Muscle of arm (tissue), 12 donors: Measurements from ENCODE around the gene NRK. TPM values are rescaled to one million over a fixed set of nuclear protein-coding genes. Genes with fewer than 3 reads are reported as not detected.
"Not testable (repeated sequence)": the region's sequence is repeated elsewhere in the genome, so short reads cannot be mapped to it uniquely, and the experiment has no call there.

Experiments used
- DNase-seq: peaks from one replicate; pipeline ENCODE4 v3.0.0-alpha.2; 2013
- polyA plus RNA-seq, 12 donors: library from polyadenylated mRNA; unstranded; fragments of 120-200 nt; gene quantifications; one replicate each; pipeline ENCODE4 v1.2.1, GENCODE V29; 2013; ENCODE audit not compliant: insufficient read length in 12 of 12

The NRK gene
- polyA plus RNA-seq, 12 donors, result 110 to 294 (median 238) TPM; not detected in 1

DNA sequence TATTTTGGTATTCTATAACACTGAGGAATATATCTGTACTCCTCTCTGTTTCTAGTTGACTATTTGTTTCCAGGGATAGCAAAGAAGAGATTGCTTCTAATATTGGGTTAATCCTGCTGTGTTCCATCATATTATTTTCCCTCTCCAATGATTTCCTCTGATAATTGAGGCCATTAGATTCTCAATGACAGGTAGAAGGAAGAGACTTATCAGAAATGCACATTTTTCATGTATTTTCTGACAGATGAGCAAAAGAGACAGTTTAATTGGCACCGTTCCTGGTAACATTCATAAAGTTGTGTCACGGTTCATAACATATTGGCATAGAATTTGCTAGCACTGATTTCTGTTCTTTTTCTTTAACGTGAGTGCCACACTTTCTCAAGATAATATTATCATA is 58.2 kb downstream of the NRK start:
- no peak for DNase-seq

GRCh38 chrX:105882581-105883275 is 60.4 kb downstream of the NRK start:
- peak; percentile 21 for DNase-seq

GRCh38 chrX:105894721-105895120 is 72.4 kb downstream of the NRK start:
- no peak for DNase-seq

- DNase-seq, result no peak
Measured at GRCh38 chrX:105909576-105909975, 87.2 kb downstream of the NRK start.

DNA sequence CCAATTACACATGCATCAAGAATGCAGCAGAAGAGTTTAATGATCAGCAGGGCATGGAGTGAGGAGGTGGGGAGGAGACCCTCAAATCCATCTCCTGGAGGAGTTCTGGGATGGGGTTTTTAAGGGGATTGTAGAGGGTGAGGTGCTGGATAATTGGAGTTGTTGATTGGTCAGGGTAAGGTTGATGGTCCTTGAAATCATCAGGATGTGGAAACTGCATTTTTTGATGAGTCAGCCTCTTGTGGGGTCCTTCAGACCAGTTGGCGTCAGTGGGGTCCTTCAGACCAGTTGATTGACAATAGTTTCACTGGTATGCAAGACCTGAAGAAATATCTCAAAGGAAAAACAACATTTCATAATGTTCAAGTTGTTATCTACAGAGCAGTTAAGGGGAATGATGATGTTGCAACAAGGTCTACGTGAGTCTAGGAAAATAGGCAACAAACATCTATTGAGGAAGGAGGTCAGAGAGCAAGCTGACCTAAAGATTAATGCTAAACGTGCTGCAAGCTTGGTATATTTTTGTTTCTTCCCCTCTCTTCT is 88.3 kb downstream of the NRK start:
- DNase-seq, result no peak

GRCh38 chrX:105945266-105945665 is 122.9 kb downstream of the NRK start:
- no peak for DNase-seq

GRCh38 chrX:105969487-105969886 is 147.1 kb downstream of the NRK start:
- no peak for DNase-seq

- DNase-seq, result no peak
Measured at GRCh38 chrX:105972690-105973386, 150.5 kb downstream of the NRK start.

DNA sequence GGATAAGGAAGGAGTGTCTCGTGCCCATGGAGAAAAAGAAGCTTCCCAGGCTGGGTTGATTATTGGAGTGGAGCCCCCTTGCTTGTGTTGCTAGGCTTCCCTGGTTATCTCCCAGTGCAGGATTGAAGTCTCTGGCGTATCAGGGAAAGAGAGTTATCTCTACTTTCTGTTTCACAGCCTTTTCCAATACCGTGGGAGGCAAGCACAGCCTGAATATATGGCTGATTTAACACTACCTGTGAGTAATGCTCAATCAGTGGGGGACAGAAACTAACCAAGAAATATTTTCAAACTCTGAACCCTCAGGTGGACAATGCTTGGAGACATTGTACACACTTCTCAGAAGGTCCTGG is 151.0 kb downstream of the NRK start:
- DNase-seq, result no peak

- peak; percentile 12 for DNase-seq
Measured at GRCh38 chrX:105975382-105975781, 153.0 kb downstream of the NRK start.

- no peak for DNase-seq
Measured at GRCh38 chrX:105981772-105982485, 159.6 kb downstream of the NRK start.

DNA sequence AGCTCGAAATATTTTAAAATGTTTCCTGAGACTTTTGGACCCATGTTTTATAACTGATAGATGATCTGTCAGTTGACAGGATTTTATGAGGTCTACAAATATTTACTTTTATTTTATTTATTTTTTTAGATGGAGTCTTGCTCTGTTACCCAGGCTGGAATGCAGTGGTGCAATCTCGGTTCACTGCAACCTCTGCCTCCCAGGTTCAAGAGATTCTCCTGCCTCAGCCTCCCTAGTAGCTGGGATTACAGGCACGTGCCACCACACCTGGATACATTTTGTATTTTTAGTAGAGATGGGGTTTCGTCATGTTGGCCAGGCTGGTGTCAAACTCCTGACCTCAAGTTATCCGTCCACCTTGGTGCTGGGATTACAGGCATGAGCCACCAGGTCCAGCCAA is 166.1 kb downstream of the NRK start:
- DNase-seq, result not testable (repeated sequence)

- DNase-seq, result no peak
Measured at GRCh38 chrX:105999294-105999693, 177.0 kb downstream of the NRK start.

GRCh38 chrX:106000203-106000602 is 177.9 kb downstream of the NRK start:
- no peak for DNase-seq

GRCh38 chrX:106000609-106001008 is 178.3 kb downstream of the NRK start:
- not testable (repeated sequence) for DNase-seq

- DNase-seq, result no peak
Measured at GRCh38 chrX:106005684-106006083, 183.3 kb downstream of the NRK start.

- no peak for DNase-seq
Measured at GRCh38 chrX:106007815-106008214, 185.5 kb downstream of the NRK start.

Other genes with a start within 250 kb of the NRK start
- under 1 TPM in 3 of 12 donors, not detected in 9; 0.32 to 0.97 (median 0.53) TPM for gene SERPINA7, start 216.2 kb downstream of the NRK start, polyA plus RNA-seq